Stimulated activated CD4-positive, alpha-beta T cell treated with anti-CD3 and anti-CD28 coated beads, TNF-alpha, amount 100 ng/mL, for 4 hours (primary cell): ENCODE results near the gene HOXA7.

Source experiments
- DNase-seq, 3 experiments: peaks; one replicate each; pipeline ENCODE4 v3.0.0-alpha.2; 2020; ENCODE audit warnings: low read depth in 3 of 3

HOXA7 gene

GRCh38 chr7:27134392-27134791 lies 22.1 kb downstream of the HOXA7 start:
- no peak for DNase-seq

DNA sequence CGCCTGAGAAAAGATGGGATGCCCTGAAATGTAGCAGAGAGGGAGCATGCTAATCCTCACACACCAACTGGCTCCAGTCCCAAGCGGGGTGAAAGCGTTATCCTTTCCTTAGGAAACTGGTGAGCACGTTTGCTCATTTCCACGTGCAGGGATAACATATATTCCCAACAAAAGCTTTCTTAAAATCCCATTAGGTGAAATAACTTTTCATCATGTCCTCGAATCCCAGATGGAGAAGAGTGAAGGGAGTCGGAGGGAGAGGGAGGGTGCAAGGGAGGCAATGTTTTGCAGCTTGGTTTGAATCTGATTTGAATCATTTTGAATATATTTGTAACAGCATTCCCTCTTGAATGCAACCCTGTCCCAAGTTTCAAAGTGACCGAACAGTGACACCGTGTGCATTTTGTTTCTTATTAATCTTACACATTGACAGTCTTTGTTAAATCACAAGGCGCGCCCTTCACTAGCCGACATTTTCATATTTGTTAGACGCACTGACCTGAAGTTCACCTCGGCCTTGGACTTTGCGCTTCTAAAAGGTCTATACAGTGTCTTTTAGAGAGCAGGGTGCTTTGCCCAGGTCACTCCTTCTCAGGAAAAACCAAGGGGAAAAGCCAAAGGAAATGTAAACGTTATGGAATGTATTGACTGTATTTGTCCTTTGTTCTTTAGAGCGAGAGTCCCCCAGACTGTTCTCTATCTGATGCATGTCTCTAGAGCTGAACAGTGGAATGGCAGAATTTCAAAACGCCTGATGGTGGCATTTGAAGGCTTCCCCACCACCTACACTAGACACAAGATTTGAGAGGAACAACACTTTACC lies 22.9 kb downstream of the HOXA7 start:
- DNase-seq: no peak

DNA sequence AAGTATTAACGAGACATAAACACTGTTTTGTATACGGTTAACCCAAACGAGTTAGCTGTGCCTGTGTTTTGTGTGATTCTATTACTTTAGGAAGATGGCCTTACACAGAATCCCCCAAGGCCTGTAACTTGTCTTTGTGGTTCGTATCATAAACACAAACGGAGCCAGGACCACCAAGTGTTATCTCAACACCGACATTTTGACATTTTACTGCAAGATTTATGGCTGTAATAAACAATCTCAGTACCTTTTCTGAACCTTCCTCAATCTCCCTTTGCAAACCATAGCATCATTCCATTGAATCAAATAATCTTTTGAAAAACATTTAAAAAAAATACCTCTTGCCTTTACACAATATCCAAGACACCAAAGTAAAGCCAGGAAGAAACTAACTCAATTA lies 23.5 kb downstream of the HOXA7 start:
- DNase-seq: no peak

DNA sequence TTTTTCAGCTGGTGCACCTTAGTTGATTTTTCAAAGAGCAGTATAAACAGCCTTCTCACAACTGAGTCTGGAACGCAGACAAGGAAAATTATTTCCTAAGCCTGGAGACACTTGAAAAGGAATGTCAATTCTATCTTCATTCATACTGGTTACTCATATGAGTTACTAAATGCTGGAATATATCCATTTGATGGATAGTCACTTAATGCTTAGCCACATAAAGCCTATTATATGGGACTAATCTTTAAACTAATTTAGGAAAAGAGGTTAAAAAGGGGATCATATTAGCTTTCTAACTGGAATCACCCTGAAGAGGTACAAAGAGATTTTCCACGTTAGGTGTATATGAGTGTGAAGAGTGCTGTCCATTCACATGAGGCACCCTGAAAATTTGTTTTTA lies 24.3 kb downstream of the HOXA7 start:
- DNase-seq: no peak

DNA sequence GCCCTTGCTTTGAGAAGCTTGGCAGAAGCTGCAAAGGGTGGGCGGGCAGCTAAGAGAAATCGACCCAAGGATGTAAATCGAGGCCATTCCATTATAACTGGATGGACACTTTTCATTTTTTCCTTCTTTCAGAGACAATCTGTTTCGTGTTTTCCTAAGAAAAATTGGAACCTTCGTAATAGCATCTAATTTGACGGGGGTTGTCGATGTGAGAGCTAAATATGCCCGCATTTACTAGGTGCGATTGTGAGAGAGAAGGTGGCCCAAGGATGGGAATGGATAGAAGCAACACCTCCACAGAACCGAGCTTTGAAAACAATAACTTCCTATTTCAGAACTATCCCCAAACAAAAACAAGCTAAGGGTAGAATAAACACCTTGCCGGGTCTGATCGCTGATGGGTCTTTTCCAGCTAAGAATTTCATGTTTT lies 25.1 kb downstream of the HOXA7 start:
- DNase-seq: no peak

GRCh38 chr7:27130540-27131389 lies 25.7 kb downstream of the HOXA7 start, which contains the start of gene HOXA4:
HOXA4 (minus strand) TSS chr7:27130757; CDS start chr7:27130733, 24 bp downstream.
- DNase-seq: peak; percentile 46 to 65 (median 50)

GRCh38 chr7:27129729-27130539 lies 26.5 kb downstream of the HOXA7 start:
- no peak for DNase-seq

GRCh38 chr7:27128776-27129728 lies 27.4 kb downstream of the HOXA7 start:
- no peak for DNase-seq

- DNase-seq: no peak
Observed at GRCh38 chr7:27128034-27128433, 28.4 kb downstream of the HOXA7 start.

DNA sequence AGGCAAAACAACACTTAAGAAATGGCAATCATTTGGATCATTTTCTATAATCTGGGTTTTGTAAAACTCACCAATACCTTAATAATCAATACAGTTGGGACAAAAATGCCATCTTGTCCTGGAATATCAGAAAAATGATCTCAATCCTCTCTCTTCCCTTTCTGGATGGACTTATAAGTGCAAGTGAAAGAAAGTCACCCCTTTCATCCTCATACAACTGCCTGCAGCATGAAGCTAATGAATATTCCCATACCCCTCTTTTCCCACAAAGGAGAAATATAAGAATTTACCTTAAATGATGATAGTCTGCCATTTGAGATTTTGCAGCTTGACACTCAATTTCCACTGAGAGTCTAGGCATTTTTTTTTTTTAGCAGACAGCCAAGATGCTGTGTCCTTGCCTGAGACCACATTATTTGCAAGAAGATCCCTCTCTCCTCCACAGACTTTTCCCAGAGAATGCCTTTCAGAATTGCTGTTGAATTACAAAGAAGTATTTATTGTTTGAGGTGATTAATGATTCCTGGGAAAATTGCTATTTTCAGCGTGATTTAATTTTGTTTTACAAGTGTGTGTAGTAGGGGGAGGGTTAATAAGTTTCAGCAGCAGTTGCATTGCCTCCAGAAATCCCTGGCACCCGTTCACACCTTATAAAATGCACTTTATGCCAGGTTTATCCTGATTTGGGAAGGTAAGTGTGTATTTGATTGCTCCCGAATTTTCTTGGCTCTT lies 29.7 kb downstream of the HOXA7 start:
- DNase-seq: no peak

DNA sequence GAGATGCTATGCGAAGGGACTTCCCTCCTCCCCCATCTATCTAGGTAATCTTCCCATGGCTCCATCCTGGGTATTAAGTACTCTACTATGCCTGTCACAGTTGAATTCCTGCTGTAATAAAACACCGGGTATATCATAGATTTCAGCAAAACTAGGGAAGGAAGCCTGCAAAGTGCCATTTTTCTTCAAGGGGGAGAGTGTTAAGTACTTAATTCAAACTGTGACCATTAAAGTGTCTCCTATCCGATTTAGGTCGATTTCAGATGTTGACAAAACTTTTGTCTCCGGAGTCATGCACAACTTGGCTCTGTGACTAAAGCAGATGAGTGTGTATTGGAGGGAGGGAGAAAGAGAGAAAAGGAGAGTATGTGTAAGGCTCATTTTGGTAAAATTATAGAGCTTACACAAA lies 30.5 kb downstream of the HOXA7 start:
- no peak for DNase-seq

DNA sequence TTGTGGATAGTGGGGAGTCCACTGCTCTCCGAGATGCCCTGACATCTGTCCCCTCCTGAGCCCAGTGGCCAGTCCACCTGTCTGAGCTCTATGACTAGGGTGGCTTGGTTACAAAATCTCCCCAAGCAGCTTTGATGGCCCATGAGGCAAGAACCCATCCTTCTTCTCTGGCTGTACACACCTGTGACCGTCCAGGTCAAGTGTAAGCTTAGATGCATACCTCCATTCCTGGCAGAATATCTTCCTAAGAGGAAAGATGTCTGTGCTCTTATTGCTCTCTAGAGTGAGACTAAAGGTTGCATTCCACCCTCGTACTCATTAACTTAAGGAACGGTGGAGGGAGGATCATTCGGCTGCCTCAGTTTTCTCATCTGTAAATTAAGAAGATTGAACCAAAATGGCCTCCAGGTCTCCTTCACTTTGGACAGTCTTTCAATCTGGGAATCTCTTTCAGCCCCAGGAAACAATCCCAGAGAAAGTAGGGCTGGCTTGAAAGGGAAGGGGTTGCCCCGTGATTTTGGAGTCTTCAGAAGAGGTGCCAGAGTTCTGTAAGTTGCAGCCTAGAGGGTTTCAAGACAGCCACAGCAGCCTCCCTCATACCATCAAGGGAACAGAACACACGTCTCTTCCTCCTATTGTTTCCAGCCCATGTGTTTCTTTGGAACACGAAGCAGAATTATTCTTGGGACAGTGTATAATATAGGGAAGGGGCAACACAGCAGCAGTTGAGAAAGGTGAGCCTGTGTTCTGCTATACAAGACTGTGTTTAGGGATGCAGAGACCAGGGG lies 31.4 kb downstream of the HOXA7 start:
- DNase-seq: no peak

DNA sequence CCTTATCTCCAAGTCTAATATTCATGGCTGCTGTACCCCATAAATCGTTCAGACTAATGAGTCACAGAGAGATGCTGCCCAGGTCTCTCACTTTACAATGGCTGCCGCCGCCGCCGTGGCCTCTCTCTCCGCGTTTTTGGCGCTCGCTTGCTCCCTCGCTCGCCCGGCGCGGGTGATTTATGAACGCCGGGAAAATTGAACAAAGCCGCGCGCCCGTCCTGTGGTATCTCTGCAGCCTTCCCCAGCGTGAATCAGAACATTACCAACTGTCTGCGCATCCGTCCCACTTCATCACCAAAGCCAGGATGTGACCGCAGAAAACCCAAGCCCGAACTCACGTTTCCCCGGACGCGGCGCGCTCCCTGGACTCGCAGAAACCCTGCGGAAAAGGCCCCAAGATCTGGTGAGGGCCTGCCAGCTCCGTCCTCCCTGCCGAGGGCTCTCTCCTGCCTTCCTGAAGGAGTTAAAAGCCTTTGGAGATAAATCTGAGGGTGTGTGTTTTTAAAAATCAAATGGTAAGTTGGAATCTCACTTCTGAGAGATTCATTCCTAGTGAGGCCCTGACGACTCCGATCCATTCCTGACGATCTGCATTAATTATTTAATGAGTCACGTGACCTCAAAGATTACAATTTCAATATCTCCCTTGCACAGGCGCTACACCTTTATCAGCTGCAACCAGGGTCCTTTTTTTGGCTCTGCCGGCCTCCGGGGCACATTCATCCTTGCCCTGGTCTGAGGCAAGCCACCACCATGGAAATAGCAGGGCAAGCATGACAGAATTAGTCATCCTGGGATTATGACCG lies 32.2 kb downstream of the HOXA7 start:
- no peak for DNase-seq

- DNase-seq: no peak
Observed at GRCh38 chr7:27123477-27124053, 32.9 kb downstream of the HOXA7 start.

DNA sequence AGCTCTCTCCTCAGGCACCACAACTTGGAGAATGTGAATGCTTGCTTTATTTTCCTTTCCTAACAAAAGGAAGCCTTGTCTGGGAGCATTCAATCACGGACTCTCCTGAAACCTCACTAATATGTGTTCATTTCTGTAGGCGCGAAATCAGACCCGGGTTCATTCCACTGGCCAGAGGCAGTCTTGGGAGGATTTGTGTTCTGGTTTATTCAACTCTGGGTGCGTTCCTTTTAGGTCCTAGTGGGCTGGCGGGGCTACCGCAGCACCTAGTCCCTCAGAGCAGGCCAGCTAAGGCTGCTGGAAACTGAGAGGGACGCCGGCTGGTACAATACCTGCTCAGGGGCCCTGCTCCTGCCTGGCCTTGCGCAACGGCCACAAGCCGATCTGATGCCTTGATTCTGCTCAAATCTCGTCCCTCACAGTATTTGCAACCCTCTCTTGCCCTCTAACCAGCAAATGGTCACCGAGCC lies 33.4 kb downstream of the HOXA7 start:
- DNase-seq: no peak

GRCh38 chr7:27122077-27122910 lies 34.2 kb downstream of the HOXA7 start:
- DNase-seq: no peak

GRCh38 chr7:27121684-27122076 lies 34.8 kb downstream of the HOXA7 start:
- DNase-seq: no peak
